ENCODE measurements around the gene CCNB3.
"Not testable (repeated sequence)": the region's sequence is repeated elsewhere in the genome, so short reads cannot be mapped to it uniquely, and the experiment has no call there.

CCNB3 gene

GRCh38 chrX:50204364-50204899, at the start of gene CCNB3:
TSS of gene CCNB3 (plus strand) at chrX:50204765. CDS start at chrX:50285164, 80,399 bp downstream.
- peak; percentile 73 for DNase-seq

GRCh38 chrX:50157545-50158135, 46.9 kb upstream of the CCNB3 start:
- DNase-seq = no peak

- DNase-seq = no peak
Observed at GRCh38 chrX:50158593-50158992, 46.0 kb upstream of the CCNB3 start.

GRCh38 chrX:50161127-50161526, 43.4 kb upstream of the CCNB3 start:
- no peak for DNase-seq

- no peak for DNase-seq
Observed at GRCh38 chrX:50165727-50166126, 38.8 kb upstream of the CCNB3 start.

- DNase-seq = no peak
Observed at GRCh38 chrX:50167366-50167765, 37.2 kb upstream of the CCNB3 start.

- DNase-seq = no peak
Observed at GRCh38 chrX:50168241-50168687, 36.3 kb upstream of the CCNB3 start.

- DNase-seq = no peak
Observed at GRCh38 chrX:50169717-50170116, 34.8 kb upstream of the CCNB3 start.

- no peak for DNase-seq
Observed at GRCh38 chrX:50180073-50180940, 24.3 kb upstream of the CCNB3 start.

- DNase-seq = no peak
Observed at GRCh38 chrX:50183891-50184290, 20.7 kb upstream of the CCNB3 start.

- DNase-seq = no peak
Observed at GRCh38 chrX:50188859-50189600, 15.5 kb upstream of the CCNB3 start.

- DNase-seq = no peak
Observed at GRCh38 chrX:50198348-50198747, 6.2 kb upstream of the CCNB3 start.

- DNase-seq = no peak
Observed at GRCh38 chrX:50200907-50201306, 3.7 kb upstream of the CCNB3 start, which contains the start of gene AKAP4. TSS of gene AKAP4 (minus strand) at chrX:50201007. CDS start at chrX:50200889, 118 bp downstream.

- DNase-seq = no peak
Observed at GRCh38 chrX:50202539-50202938, 2.0 kb upstream of the CCNB3 start.

GRCh38 chrX:50206753-50207152, 2.2 kb downstream of the CCNB3 start:
- no peak for DNase-seq

- DNase-seq = no peak
Observed at GRCh38 chrX:50211510-50211909, 6.9 kb downstream of the CCNB3 start.

GRCh38 chrX:50281253-50281652, 76.7 kb downstream of the CCNB3 start:
- DNase-seq = no peak

- no peak for DNase-seq
Observed at GRCh38 chrX:50327235-50327634, 122.7 kb downstream of the CCNB3 start.

- not testable (repeated sequence) for DNase-seq
Observed at GRCh38 chrX:50332668-50333067, 128.1 kb downstream of the CCNB3 start.

- no peak for DNase-seq
Observed at GRCh38 chrX:50333308-50333707, 128.7 kb downstream of the CCNB3 start.

- no peak for DNase-seq
Observed at GRCh38 chrX:50343917-50344316, 139.4 kb downstream of the CCNB3 start.

- no peak for DNase-seq
Observed at GRCh38 chrX:50372966-50373365, 168.4 kb downstream of the CCNB3 start.
